Skeletal muscle cell (primary cell): Measurements from ENCODE around the gene RPS6KA2.

Source experiments
- DNase-seq: peaks from one replicate; pipeline ENCODE4 v3.0.0-alpha.2; 2010; ENCODE audit warnings: low read depth
- H3K4me3 ChIP-seq: 2 replicates; pipeline ENCODE4 v1.5.1; 2011; ENCODE audit warnings: low read depth, mild to moderate bottlenecking, control low read depth, low read length, moderate library complexity

The RPS6KA2 gene

DNA sequence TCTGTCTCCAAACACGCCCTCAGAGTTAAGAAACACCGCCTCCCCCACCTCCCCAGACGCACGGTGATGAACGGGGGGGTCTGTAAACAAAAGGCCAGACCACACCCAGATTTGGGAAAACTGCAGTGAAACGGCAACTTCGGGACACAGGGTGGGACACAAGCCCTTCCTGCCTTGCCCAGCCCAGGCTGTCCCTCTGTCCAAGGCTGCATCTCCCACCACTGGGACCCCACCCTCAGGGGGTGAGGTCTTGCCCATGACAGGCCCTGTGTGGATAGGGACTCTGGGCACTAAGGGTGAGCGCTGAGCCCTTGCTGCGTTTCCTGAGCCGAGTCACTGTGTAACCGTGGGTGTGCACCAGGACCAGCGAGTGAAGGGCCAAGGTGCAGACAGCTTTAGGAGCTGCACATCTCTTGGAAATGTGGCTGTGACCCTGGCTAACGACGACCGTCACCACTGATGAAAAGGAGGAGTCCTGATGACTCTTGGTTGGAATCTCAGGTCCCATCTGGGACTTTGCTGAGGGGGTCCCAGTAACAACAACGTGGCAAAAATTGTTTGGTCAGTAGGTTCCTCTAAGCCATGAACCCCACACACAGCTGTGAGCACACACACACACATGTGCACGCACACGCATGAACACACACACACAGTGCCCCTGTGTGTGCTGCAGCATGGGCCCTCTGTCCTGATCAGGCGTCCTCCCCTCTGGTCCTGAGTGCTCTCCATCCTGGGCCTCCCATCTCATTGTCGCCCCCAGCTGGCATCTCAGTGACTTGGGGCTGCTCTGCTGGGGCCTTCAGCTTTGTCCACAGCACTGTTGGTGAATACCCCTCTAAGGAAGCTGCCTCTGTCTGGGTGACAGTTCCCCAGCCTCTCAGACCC lies 141.2 kb downstream of the RPS6KA2 start:
- no peak for DNase-seq
- H3K4me3 ChIP-seq, result no peak overlapping the region

DNA sequence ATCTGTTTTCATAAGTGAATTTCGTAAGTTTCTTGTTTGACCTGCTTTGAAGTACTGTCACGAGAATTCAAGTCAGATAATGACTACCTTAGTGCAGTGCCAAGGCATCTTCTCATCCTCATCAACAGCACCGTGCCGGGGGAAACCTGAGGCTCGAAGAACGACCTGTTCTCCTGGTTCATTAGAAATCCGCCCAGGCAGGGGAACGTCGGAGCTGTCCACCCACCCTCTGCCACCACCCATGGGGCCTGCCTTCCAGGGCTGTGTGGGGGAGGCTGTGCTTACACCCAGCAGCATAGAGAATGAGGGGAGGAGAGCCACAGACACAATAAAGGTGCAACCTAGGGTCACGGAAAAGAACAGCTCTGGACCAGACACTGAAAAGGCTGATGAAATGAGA lies 142.2 kb downstream of the RPS6KA2 start:
- no peak overlapping the region for H3K4me3 ChIP-seq
- DNase-seq, result no peak

DNA sequence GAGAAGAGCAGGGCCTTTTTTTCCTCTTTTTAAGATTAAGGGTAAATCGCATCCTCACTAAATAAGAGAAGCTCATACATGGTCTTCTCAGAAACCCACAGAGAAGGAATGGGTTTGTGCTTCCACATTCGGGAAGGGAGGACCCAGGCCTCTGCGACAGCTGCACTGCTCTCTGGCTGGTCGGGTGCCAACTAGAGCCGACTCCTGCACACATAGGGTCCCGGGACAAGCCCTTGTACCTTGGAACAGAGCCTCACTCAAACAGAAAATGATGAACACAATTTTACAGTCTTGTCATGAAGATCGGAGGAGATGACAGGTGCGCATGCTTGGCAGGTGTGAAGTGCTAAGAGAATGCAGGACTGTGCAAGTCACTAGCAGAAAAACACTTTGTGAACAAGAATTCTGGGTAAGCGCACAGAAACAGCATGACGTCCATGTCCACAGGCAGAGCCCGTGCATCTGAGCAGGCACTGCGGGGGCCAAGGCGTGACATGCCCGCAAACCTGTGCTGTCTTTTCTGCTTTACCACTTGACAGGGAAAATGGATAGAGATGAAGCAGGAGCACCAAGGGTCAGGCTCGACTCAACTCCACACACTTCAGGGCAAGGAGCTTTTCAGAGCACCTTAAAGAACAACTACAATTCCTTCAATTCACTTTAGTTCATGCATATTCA lies 143.3 kb downstream of the RPS6KA2 start:
- H3K4me3 ChIP-seq, result no peak overlapping the region
- DNase-seq, result no peak

DNA sequence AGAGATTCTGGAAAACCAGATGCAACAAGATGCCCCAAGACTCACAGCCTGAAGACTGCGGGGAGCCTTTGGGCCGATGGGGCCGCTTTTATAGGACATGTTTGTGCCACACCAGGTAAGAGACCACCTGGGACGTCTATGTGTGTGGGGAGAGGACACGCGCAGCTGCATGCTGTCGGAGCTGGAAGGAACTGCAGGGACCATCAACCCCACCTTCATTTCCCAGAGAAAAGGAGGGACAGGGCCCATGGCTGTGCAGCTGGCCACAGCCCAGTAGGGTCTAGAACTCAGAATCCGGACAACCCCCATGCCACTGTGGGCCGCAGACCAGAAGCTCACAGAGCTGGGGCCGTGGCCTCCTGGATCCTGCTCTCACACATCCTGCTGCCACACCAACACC lies 144.0 kb downstream of the RPS6KA2 start:
- no peak overlapping the region for H3K4me3 ChIP-seq
- DNase-seq, result no peak

DNA sequence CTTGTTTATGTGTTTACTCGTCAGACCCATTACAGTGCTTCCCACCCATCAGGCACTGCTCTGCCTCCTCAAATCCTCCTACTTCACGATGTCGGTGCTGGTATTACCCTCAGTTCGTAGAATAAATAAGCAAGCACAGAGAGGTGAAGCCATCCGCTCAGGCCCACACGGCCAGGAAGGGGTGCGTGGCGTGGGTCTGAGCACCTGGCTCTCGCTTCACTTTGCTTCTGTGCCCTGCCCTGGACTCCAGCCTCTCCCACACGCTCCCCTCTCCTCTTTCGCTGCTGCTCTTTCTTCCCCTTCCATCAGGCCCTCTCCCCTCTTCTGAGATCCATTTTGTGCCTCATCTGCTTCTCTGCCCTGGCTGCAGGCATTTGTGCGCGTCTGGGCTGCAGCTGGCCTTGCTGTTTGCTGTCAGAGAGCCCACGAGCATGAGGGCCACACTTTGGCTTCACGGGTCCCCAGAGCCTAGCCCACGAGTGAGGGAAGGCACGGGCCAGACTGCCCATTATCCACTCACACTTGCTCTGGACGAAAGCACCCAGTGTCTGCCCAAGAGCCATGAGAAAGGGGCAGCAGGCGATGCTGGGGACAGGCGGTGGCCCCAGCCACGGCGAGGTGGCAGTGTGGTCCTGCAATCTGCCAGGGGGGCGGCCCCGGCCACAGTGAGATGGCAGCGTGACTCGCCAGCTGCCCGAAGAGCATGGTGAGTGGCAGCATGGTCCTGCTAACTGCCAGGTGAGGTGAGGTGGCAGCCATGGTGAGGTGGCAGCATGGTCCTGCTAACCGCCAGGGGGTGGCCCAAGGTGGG lies 148.1 kb downstream of the RPS6KA2 start:
- H3K4me3 ChIP-seq, result no peak overlapping the region
- DNase-seq, result no peak

DNA sequence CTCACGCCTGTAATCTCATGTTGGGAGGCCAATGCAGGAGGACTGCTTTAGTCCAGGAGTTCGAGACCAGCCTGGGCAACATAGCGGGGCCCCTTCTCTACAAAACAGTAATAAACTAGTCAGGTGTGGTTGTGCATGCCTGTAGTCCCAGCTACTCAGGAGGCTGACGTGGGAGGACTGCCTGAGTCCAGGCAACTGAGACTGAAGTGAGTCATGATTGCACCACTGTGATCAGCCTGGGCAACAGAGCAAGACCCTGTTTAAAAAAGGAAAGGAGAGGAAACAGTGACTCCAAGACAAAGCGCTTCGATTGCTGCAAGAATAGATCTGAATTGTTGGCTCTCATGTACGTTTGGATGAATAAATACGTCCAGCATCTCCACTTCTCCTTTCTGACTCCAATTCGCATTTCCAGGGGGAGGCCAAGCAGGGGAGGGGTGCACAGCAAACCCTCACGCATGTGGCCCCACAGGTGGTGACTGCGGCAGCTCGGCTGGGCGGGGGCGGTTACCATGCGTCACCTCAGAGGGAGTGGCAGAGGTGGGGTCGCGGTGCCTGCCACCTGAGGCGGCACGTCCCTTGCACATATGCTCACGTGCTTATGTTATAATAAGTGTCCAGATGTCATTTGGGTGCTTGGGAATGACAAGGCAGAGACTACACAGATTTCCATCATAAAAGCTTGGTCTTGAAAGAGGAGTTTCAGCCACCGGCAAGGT lies 149.2 kb downstream of the RPS6KA2 start:
- DNase-seq, result no peak
- H3K4me3 ChIP-seq, result no peak overlapping the region

DNA sequence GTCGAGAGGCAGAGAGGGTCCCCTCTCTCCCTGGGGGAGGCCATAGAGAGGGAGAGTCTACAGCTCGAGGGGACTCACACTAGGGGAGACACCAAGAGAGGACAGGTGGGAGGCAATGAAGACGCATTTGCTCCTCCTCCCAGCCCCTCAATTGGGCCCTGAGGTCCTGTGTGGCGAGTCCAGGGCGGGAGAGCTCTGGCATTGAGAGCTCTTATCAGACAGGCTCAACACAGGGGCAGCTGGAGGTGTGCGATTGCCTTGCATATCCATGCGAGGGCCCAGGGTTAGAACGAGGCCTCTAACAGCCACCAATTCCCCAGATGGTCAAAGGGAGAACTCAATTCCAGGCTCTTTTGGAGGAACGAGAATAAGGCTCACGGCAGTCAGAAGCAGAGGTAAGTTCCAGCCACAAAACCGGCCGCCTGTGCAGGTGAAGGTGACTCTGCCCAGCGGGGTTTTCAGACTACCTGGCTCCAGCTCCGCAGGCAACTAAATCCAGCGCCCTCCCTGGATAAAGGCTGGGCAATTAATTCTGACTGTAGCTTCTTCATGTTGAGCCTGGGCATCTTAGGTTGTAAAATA lies 150.3 kb downstream of the RPS6KA2 start:
- H3K4me3 ChIP-seq, result no peak overlapping the region

DNA sequence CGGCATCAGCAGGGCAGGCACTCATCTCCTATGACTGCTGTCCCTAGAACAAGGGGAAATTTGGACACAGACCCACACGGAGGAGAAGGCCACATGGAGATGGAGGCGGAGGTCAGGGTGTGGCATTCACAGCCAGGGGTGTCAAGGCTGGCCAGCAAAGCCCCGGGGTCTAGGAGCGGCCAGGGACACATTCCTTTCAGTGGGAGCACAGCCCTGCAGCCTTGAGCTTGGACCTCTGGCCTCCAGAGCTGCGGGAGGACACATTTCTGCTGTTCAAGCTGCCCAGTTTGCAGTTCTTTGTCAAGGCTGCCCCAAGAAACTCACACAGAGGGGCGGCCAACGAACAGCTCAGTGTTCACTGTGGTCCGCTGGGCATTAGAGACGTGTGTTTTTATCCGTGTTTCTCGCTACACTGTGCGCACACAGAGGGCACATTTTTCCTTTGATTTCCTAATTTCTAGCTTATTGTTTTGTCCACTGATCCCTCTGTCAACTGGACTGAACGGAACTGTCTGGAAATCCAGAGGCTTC lies 150.9 kb downstream of the RPS6KA2 start:
- DNase-seq, result no peak

More for the DNA sequence above, 150.3 kb downstream of the RPS6KA2 start:
- DNase-seq, result no peak

DNA sequence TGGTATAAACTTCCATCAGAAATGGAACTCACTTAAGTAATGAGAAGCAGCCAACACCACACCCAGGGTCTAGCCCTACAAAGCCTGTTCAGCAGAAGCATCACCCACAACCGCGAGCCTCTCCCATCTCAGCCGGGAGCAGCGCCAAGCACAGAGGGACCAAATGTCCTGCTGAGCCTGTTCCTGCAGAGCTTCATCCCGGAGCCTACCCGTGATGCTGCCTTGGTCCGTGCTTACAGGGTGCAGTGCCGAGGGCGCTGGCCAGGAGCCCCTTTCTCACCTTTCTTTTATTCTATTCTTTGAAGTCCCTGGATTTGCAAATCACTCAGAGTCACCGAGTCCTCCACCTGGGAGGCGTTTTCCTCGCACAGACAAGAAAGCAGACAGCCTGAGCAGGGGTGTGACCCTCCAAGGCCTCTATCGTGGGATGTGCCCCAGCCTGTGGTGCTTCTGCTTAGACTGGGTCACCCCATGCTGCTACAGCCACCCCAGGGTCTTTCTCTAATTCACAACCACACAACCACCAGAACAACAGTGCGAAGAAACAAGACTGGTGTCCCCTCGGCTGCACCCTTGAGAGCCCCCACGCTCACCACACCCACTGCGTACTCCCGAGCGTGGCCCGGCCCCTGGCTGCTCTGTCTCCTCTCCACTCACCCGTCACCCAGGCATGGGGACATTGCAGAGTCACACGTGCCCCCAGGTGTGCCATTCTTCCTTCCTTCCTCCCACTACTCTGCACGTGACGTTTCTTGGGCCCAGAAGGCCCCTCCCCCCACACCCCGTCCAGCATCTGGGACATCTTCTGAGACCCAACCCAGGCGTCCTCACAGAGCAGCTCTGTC lies 152.1 kb downstream of the RPS6KA2 start:
- no peak for DNase-seq
- H3K4me3 ChIP-seq, result no peak overlapping the region

More for the DNA sequence above, 150.9 kb downstream of the RPS6KA2 start:
- H3K4me3 ChIP-seq, result no peak overlapping the region

DNA sequence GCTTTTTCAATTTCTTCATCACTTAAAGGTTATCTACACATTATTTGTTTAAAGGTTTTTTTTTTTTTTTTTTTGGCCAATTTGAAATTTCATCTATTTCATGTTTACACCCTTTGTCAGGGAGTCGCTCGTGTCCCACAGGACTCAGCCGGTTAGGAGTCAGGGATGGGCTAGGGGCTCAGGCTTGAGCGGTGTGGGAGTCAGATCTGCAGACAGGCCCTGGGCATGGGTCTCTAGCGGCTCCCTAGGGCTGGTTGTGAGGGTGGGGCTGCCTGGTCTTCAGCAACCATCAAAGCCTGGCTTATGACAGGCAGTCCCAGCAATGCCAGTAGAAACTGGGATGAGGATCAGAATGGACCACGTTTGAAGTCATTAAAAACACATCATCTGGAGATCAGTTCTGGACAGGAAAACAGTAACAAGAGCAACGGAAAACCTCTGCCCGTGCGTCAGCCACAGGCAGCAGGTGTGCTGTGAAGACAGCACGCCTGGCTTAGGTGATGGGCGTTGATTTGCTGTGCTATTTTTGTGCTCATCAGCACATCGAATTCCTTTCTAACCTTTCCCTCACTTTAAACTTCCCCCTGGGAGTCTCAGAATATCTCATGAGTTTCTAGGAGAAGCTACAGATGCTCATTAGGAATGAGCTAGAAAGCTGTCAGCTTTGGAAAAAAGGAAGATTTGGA lies 153.0 kb downstream of the RPS6KA2 start:
- no peak for DNase-seq
- no peak overlapping the region for H3K4me3 ChIP-seq

DNA sequence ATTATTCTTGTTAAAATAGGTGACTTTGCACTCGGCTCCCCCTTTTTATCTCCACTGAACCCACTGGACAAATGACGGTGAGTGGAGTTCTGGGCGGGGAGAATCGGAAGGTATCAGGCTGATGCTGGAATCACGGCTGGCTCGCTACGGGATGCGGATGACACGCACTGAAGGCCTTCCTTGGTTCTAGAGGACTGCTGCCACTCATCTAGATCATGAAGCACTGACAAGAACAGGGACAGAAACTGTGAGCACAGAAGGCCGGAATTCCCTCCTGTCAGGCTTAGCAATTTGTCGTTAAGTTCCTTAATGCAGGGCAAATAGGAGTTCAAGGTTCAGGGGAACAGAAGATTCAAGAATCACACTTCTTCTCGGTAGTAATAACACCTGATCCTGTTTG lies 154.4 kb downstream of the RPS6KA2 start:
- H3K4me3 ChIP-seq, result no peak overlapping the region
- DNase-seq, result no peak

DNA sequence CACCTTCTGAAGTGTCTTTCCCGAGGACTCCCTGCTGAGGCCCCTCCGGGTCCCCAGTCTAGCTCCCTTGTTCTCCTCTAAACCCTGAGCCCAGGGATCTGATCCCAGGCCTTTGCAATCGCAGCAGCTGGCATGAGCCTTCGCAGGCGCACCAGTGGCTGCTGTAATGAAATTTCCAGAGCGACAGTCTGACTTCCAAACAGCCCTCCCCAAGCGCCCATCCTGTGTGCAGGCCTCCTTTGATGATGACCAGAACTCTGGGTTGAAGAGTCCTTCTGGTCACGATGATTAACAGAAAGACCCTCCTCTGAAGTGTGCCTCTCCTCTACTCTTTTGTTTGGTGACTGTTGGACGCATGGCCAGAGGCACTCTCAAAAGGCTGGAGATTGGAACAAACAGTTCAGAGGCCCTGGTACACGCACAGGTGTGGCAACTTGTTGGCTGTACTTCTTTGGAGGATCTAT lies 155.2 kb downstream of the RPS6KA2 start:
- no peak for DNase-seq
- no peak overlapping the region for H3K4me3 ChIP-seq

DNA sequence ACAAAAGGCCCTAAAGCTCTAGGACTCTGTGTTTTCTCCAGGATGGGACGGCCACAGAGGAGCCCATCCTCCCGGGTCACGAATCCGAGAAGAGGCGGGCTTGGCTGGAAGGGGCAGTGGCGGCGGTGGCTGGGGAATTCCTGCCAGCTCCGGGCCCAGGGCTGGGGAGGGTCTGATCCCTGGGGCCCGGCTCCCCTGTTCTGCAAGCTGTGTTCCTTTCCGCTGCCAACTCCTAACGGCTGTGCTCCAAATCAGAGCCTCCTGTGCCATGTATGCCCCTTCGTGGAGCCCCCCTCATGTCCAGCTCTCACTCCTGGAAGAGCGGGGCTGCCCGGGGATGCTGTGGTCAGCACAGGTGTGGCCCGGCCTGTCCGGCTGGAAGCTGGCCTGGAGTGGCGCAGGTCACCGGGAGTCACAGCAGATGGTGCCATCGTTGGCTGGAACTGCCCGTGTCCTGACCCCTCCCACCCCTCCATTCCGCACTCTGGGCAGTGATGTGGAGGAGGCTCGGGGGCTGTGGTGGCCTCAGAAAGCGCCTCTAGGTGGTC lies 156.1 kb downstream of the RPS6KA2 start:
- DNase-seq, result no peak
- H3K4me3 ChIP-seq, result no peak overlapping the region

DNA sequence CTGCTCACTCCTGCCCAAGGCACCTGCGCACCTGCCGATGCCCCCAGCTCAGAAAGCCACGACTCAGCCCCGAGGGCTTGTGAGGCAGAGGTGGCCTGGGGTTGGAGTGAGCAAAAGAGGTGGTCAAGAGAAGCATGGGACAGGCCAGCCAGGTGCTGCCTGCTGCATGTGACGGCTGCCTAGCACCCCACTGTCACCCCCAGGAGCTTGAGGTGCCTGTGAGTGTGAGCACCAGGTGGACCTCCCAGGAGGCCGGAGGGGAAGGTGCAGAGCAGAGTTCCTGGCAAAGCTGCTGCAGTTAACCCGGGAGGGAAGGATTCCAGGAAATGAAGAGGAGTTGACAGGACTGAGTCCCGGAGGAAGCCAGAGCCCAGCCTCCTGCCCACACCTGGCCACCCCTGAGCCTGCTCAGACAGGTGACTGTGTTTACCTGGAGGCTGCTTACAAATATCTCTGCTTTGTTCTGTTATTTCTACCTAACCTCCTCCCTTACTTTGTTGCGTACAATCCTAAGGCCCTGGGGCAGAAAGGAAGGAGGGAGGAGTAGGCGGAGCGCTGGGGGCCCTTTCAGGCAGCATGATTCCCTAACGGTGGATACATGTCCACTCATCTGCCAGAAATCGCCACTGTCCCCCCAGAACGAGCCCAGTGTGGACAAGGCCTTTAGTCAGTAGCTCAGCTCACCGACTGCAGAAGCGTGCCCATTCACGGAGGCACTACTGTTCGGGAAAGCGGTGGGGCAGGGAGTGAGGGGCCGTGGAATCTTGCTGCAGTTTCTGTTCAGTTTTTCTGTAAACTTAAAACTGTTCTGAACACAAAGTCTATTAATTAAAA lies 156.8 kb downstream of the RPS6KA2 start:
- no peak for DNase-seq
- H3K4me3 ChIP-seq, result no peak overlapping the region

DNA sequence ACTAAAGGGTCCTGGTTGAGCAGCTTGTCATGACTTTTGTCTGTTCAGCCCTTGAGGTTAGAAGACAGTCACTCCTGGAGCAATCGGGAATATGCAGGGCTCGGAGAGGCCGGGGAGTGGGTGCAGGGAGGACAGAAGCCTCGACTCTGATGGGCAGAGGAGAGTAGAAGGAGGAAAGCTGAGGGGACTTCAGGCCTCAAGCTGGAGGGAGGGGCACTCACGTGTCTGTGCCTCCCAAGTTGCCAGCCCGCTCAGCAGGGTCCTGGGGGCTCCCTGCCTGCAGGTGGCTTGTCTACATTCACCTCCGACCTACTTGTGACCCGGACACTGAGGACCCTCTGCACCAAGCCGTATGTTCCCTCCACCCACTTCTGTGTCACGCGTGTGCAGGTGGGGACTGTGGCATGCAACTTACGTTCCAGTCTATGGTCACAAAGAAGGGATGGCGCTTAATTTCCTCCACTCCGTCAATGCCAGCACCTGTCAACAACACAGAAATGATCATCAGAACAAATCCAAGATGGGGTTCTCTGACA lies 157.6 kb downstream of the RPS6KA2 start:
- H3K4me3 ChIP-seq, result no peak overlapping the region
- DNase-seq, result no peak

DNA sequence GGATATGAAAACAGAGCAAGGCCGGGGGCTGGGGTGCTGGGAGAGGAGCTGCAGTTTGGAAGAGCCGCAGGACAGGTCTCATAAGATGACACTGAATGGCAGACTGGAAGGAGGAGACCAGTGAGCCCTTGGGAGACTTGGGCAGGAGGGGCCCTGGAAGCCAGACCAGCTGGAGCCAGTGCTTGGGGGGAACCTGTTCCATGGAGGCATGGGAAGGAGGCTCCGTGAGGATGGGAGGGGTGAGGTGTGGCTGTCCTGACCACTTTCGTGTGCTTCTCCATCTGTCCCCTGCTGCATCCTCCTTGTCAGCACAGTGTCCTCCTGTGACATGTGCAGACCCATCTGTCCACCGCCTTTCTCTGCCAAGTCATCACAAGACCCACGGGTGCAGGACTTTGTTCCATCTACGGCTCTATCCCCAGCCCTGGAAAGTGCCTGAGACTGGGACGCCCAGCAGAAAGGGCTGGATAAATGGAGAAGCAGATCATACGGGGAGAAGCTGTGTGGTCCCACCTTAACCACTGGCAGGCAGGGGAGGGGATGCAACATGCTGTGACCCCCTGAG lies 159.5 kb downstream of the RPS6KA2 start:
- no peak overlapping the region for H3K4me3 ChIP-seq
- DNase-seq, result no peak
